Keratinocyte (primary cell): Measurements from ENCODE around the gene IFT25. TPM values are rescaled to one million over a fixed set of nuclear protein-coding genes. Genes with fewer than 3 reads are reported as not detected.
"Not testable (repeated sequence)": the region's sequence is repeated elsewhere in the genome, so short reads cannot be mapped to it uniquely, and the experiment has no call there.

Experiments used
- DNase-seq: peaks from one replicate; pipeline ENCODE4 v3.0.0-alpha.2; 2011; ENCODE audit warnings: low read depth, missing footprints, low spot score
- FAIRE-seq: peaks from 2 replicates; lab custom pipeline; 2011; peaks lifted over from hg19 to GRCh38; lab: Jason Lieb, UNC
- H2AFZ ChIP-seq: 2 replicates; pipeline ENCODE4 v1.6.0; 2012; ENCODE audit warnings: low read length, control low read depth, inconsistent platforms; ENCODE audit not compliant: control insufficient read depth
- H3K27ac ChIP-seq: 2 replicates; pipeline ENCODE4 v1.5.1; 2011; ENCODE audit warnings: low read length; ENCODE audit not compliant: control insufficient read depth, insufficient read depth
- H3K27me3 ChIP-seq: 3 replicates; pipeline ENCODE4 v1.6.0; 2011; ENCODE audit warnings: low read length; ENCODE audit not compliant: control insufficient read depth, insufficient read depth; ENCODE audit errors: extremely low read depth
- H3K36me3 ChIP-seq, 2 experiments: 2 replicates in 1 of 2; 3 replicates in 1 of 2; pipeline ENCODE4 v1.5.1; 2011; ENCODE audit warnings: low read length in 2 of 2, mild to moderate bottlenecking in 1 of 2; ENCODE audit not compliant: control insufficient read depth in 2 of 2, insufficient read depth in 2 of 2; ENCODE audit errors: extremely low read depth in 1 of 2
- H3K4me1 ChIP-seq: 3 replicates; pipeline ENCODE4 v1.5.1; 2011; ENCODE audit warnings: low read length; ENCODE audit not compliant: control insufficient read depth, insufficient read depth; ENCODE audit errors: extremely low read depth
- H3K4me2 ChIP-seq: 3 replicates; pipeline ENCODE4 v1.6.0; 2011; ENCODE audit warnings: low read depth, low read length; ENCODE audit not compliant: control insufficient read depth, insufficient read depth; ENCODE audit errors: extremely low read depth
- H3K4me3 ChIP-seq, 3 experiments: fragments of 200-600 bp in 1 of 3; sonication (generic) in 1 of 3; 2 replicates in 2 of 3; 3 replicates in 1 of 3; pipeline ENCODE4 v1.5.1; 2011 to 2016; ENCODE audit warnings: low read length in 3 of 3, mild to moderate bottlenecking in 3 of 3, control low read depth in 2 of 3, inconsistent platforms in 1 of 3, low read depth in 1 of 3, mixed read lengths in 1 of 3, mixed run types in 1 of 3, moderate library complexity in 1 of 3; ENCODE audit not compliant: control insufficient read depth in 2 of 3, insufficient read depth in 2 of 3; ENCODE audit errors: extremely low read depth in 1 of 3
- H3K79me2 ChIP-seq: 2 replicates; pipeline ENCODE4 v1.6.0; 2012; ENCODE audit warnings: low read length; ENCODE audit not compliant: control insufficient read depth, insufficient read depth
- H3K9ac ChIP-seq: 3 replicates; pipeline ENCODE4 v1.6.0; 2011; ENCODE audit warnings: low read length; ENCODE audit not compliant: control insufficient read depth, insufficient read depth; ENCODE audit errors: extremely low read depth
- H3K9me1 ChIP-seq: 3 replicates; pipeline ENCODE4 v1.6.0; 2011; ENCODE audit warnings: low read length; ENCODE audit not compliant: control insufficient read depth, insufficient read depth; ENCODE audit errors: extremely low read depth
- H3K9me3 ChIP-seq: 2 replicates; pipeline ENCODE4 v1.5.1; 2012; ENCODE audit warnings: low read depth, low read length; ENCODE audit not compliant: control insufficient read depth
- H4K20me1 ChIP-seq: 3 replicates; pipeline ENCODE4 v1.6.0; 2011; ENCODE audit warnings: low read length; ENCODE audit not compliant: control insufficient read depth, insufficient read depth; ENCODE audit errors: extremely low read depth
- CTCF ChIP-seq, 3 experiments: IDR thresholded peaks in 1 of 3; conservative IDR thresholded peaks in 1 of 3; optimal IDR thresholded peaks in 1 of 3; 2 replicates in 2 of 3; 3 replicates in 1 of 3; pipeline versions ENCODE3 to v1.5.1; 2011; ENCODE audit warnings: low read length in 3 of 3, mild to moderate bottlenecking in 3 of 3, moderate library complexity in 2 of 3, control low read depth in 1 of 3, inconsistent platforms in 1 of 3; ENCODE audit not compliant: insufficient read depth in 2 of 3; ENCODE audit errors: extremely low read depth in 1 of 3
- EZH2 ChIP-seq: IDR thresholded peaks from one replicate; pipeline ENCODE4 v1.6.1; 2012; ENCODE audit warnings: inconsistent platforms, mild to moderate bottlenecking, low read length, moderate library complexity
- dilution Hi-C: fragments of 300-500 bp; cut with MboI; formaldehyde crosslinking; loops from one replicate; pipeline ENCODE4 v1.7.0; 2020; ENCODE audit warnings: low sequenced_read_pairs; ENCODE audit not compliant: extremely low pct_ligation_motif_present
- polyA plus RNA-seq, 5 experiments: library from polyadenylated mRNA; depleted of rRNA in 3 of 5; stranded (reverse) in 3 of 5; stranded (forward) in 1 of 5; unstranded in 1 of 5; fragments of >200 nt; gene quantifications; 1 replicate in 1 of 5; 2 replicates in 3 of 5; 3 replicates in 1 of 5; pipeline versions ENCODE4 v1.2.1 to v1.2.3, GENCODE V29; 2011 to 2012; ENCODE audit warnings: missing spikeins in 2 of 5, low read depth in 1 of 5, low replicate concordance in 1 of 5

The IFT25 gene
- polyA plus RNA-seq, 1 donor (not counting 4 experiments of a cell fraction or from before 2014, with no cell fraction given) = 64.3 TPM

- dilution Hi-C loops = no loop called here
- Histone ChIP-seq H2AFZ (no peak overlapping the region), H3K79me2 (no peaks in the 10 kb centered on the region), H4K20me1 (no peaks in the 10 kb centered on the region), H3K27ac (no peak overlapping the region), H3K36me3 (peaks cover 1 to 3% of the 10 kb centered on the region in 2 experiments), H3K9me3 (no peaks in the 10 kb centered on the region), H3K9me1 (no peaks in the 10 kb centered on the region), H3K9ac (peak overlapping the region; percentile 85), H3K4me3 (peak overlapping the region in 1 of 3 experiments; percentile 66), H3K27me3 (no peaks in the 10 kb centered on the region), H3K4me1 (peaks cover 10% of the 10 kb centered on the region), H3K4me2 (peak overlapping the region; percentile 94)
- no peak for TF ChIP-seq CTCF (optimal IDR thresholded peaks at IDR 0.05 in 1 of 3, IDR thresholded peaks at IDR 0.05 in 1 of 3, conservative IDR thresholded peaks at IDR 0.05 in 1 of 3; ENCODE audit: extremely low read depth in 1 of 3, insufficient read depth in 2 of 3, low read length in 3 of 3)
- no peak for TF ChIP-seq EZH2
- DNase-seq (no peak), FAIRE-seq (no peak)
Observed at GRCh38 chr1:53888681-53889080, 56.8 kb downstream of the IFT25 start.

GRCh38 chr1:53883600-53883999 is 61.9 kb downstream of the IFT25 start:
- dilution Hi-C loops, H3K79me2 ChIP-seq, H3K4me2 ChIP-seq, H3K36me3 ChIP-seq, H3K27ac ChIP-seq, FAIRE-seq, H2AFZ ChIP-seq, DNase-seq, H3K9me1 ChIP-seq, H3K4me1 ChIP-seq, H3K9me3 ChIP-seq, H4K20me1 ChIP-seq, H3K27me3 ChIP-seq, H3K4me3 ChIP-seq, H3K9ac ChIP-seq: not testable (repeated sequence)

- DNase-seq, H3K4me2 ChIP-seq, H3K4me3 ChIP-seq, H3K27me3 ChIP-seq, H3K9me1 ChIP-seq, dilution Hi-C loops, H3K27ac ChIP-seq, H3K9me3 ChIP-seq, H3K36me3 ChIP-seq, H3K4me1 ChIP-seq, H2AFZ ChIP-seq, H3K9ac ChIP-seq, FAIRE-seq, H4K20me1 ChIP-seq, H3K79me2 ChIP-seq: not testable (repeated sequence)
Observed at GRCh38 chr1:53881853-53882252, 63.6 kb downstream of the IFT25 start.
